Panc1 (cell line): Measurements from ENCODE around the gene GJA1. TPM values are rescaled to one million over a fixed set of nuclear protein-coding genes. Genes with fewer than 3 reads are reported as not detected.

ENCODE experiments used
- ATAC-seq: fragments of 200-7000 bp; cut with Tn5 transposase; 2 replicates; pipeline ENCODE4 v1.9.1; 2020; ENCODE audit warnings: mild to moderate bottlenecking, moderate library complexity
- BruUV-seq: library from RNA; stranded (reverse); fragments of 400-500 nt; replicated peaks from 2 replicates; lab custom pipeline; 2021; lab: Mats Ljungman, UMichigan
- CTCF ChIA-PET: fragments of 300-600 bp; sonication (Branson Sonifier 250); formaldehyde crosslinking; loops from one replicate; lab custom pipeline; 2022; ENCODE audit warnings: antibody characterized with exemption; lab: Charles Lee
- POLR2A ChIA-PET: fragments of 300-600 bp; sonication (Branson Sonifier 250); formaldehyde crosslinking; loops from one replicate; lab custom pipeline; 2022; ENCODE audit warnings: antibody characterized with exemption; lab: Charles Lee
- DNase-seq: peaks from one replicate; pipeline ENCODE4 v3.0.0-alpha.2; 2010; ENCODE audit warnings: low read depth, low spot score
- H3K27ac ChIP-seq: 2 replicates; pipeline ENCODE4 v1.5.1; 2011; ENCODE audit warnings: mild to moderate bottlenecking, low read length, inconsistent platforms
- H3K27me3 ChIP-seq: fragments of 200-500 bp; sonication (Bioruptor generic); 2 replicates; pipeline ENCODE4 v1.6.0; 2014; ENCODE audit warnings: low read length, inconsistent platforms; ENCODE audit not compliant: control insufficient read depth, insufficient read depth
- H3K36me3 ChIP-seq: fragments of 200-500 bp; sonication (Bioruptor generic); 2 replicates; pipeline ENCODE4 v1.5.1; 2014; ENCODE audit warnings: inconsistent platforms, mild to moderate bottlenecking, low read length, moderate library complexity; ENCODE audit not compliant: control insufficient read depth, insufficient read depth
- H3K4me1 ChIP-seq: 2 replicates; pipeline ENCODE4 v1.5.1; 2011; ENCODE audit warnings: inconsistent platforms, mild to moderate bottlenecking, low read length, moderate library complexity; ENCODE audit not compliant: control insufficient read depth, insufficient read depth
- H3K4me3 ChIP-seq, 2 experiments: 2 replicates each; pipeline ENCODE4 v1.5.1; 2011 to 2012; ENCODE audit warnings: low read depth in 2 of 2, low read length in 2 of 2, mild to moderate bottlenecking in 2 of 2, inconsistent platforms in 1 of 2, moderate library complexity in 1 of 2
- H3K9me3 ChIP-seq: fragments of 200-500 bp; sonication (Bioruptor generic); 2 replicates; pipeline ENCODE4 v1.5.1; 2014; ENCODE audit warnings: low read depth, mild to moderate bottlenecking, inconsistent platforms, low read length, moderate library complexity; ENCODE audit not compliant: control insufficient read depth, insufficient read depth
- CTCF ChIP-seq: fragments of 450-650 bp; IDR thresholded peaks from 2 replicates; pipeline ENCODE4 v1.5.1; 2017; ENCODE audit warnings: mild to moderate bottlenecking
- POLR2AphosphoS5 ChIP-seq: IDR thresholded peaks from 2 replicates; pipeline ENCODE4 v1.6.1; 2012; ENCODE audit warnings: mild to moderate bottlenecking, low read depth, low read length, moderate library complexity
- REST ChIP-seq, 2 experiments: IDR thresholded peaks; 2 replicates each; pipeline ENCODE4 v1.6.1; 2011 to 2012; ENCODE audit warnings: low read depth in 2 of 2, control low read depth in 1 of 2, low read length in 1 of 2, mild to moderate bottlenecking in 1 of 2, moderate library complexity in 1 of 2; ENCODE audit not compliant: insufficient read depth in 1 of 2
- SIN3A ChIP-seq: IDR thresholded peaks from 2 replicates; pipeline ENCODE4 v1.6.1; 2012; ENCODE audit warnings: low read depth, mild to moderate bottlenecking, low read length, moderate library complexity, borderline replicate concordance; ENCODE audit not compliant: insufficient read depth
- TCF7L2 ChIP-seq: IDR thresholded peaks from 2 replicates; pipeline ENCODE4 v1.6.1; 2011; ENCODE audit warnings: mild to moderate bottlenecking, low read depth, low read length, inconsistent platforms
- in situ Hi-C: cut with HindIII; loops from 2 replicates; pipeline ENCODE4 v1.10.0; 2016; ENCODE audit warnings: low sequenced_read_pairs, low pct_unique_long_range_greater_than_20kb
- intact Hi-C: fragments of 100-400 bp; cut with micrococcal nuclease; formaldehyde crosslinking; loops from one replicate; pipeline ENCODE4 v1.10.0; 2022; ENCODE audit not compliant: unreplicated experiment
- total RNA-seq: library from RNA; stranded (reverse); gene quantifications from one replicate; pipeline ENCODE4 v1.2.1, GENCODE V29; 2021; ENCODE audit not compliant: unreplicated experiment

The GJA1 gene
- total RNA-seq, 1 experiment from 2014 or later: 3.8 TPM

GRCh38 chr6:121438869-121439268 lies 3.4 kb downstream of the GJA1 start:
- in situ Hi-C loops (no loop called here), intact Hi-C loops (loop anchor here (10.0 kb wide), 3 partner anchors 406 to 1096 kb away; no protein-coding TSS in a partner anchor)
- DNase-seq (no peak), ATAC-seq (no peak)
- no TSS peak for BruUV-seq
- Histone ChIP-seq H3K9me3 (no peaks in the 10 kb centered on the region), H3K4me1 (peaks cover 5% of the 10 kb centered on the region; the same call in 1 of the 2 replicates), H3K27me3 (peaks cover 36% of the 10 kb centered on the region), H3K4me3 (no peak overlapping the region), H3K36me3 (no peaks in the 10 kb centered on the region), H3K27ac (no peak overlapping the region)
- CTCF ChIA-PET: no interaction called here
- POLR2A ChIA-PET: no interaction called here
- no peak for TF ChIP-seq REST (IDR thresholded peaks at IDR 0.05; ENCODE audit: insufficient read depth in 1 of 2, low read depth in 2 of 2, low read length in 1 of 2)
- TF ChIP-seq CTCF: no peak
- no peak for TF ChIP-seq TCF7L2
- no peak for TF ChIP-seq SIN3A
- no peak for TF ChIP-seq POLR2AphosphoS5

- intact Hi-C loops: loop anchor here (10.0 kb wide), 3 partner anchors 405 to 1095 kb away; no protein-coding TSS in a partner anchor
- no TSS peak for BruUV-seq
- Histone ChIP-seq H3K27ac (no peak overlapping the region), H3K4me1 (peaks cover 5% of the 10 kb centered on the region; the same call in 1 of the 2 replicates), H3K27me3 (peaks cover 36% of the 10 kb centered on the region), H3K36me3 (no peaks in the 10 kb centered on the region), H3K4me3 (no peak overlapping the region), H3K9me3 (no peaks in the 10 kb centered on the region)
- CTCF ChIA-PET: no interaction called here
- no peak for TF ChIP-seq CTCF
- no peak for TF ChIP-seq POLR2AphosphoS5
- no peak for TF ChIP-seq TCF7L2
- no peak for TF ChIP-seq REST (IDR thresholded peaks at IDR 0.05; ENCODE audit: insufficient read depth in 1 of 2, low read depth in 2 of 2, low read length in 1 of 2)
- no peak for TF ChIP-seq SIN3A
- POLR2A ChIA-PET: no interaction called here
- ATAC-seq (no peak), DNase-seq (no peak)
- in situ Hi-C loops: no loop called here
Measured at GRCh38 chr6:121439475-121439874, 4.0 kb downstream of the GJA1 start.
